ENCODE data around the gene VAV1.
"Not testable (repeated sequence)": the region's sequence is repeated elsewhere in the genome, so short reads cannot be mapped to it uniquely, and the experiment has no call there.

Gene VAV1

GRCh38 chr19:6852001-6852400 lies 79.5 kb downstream of the VAV1 start:
- no peak for DNase-seq (ENCODE audit: low spot score)

- DNase-seq (ENCODE audit: low spot score): no peak
These were observed 81.4 kb downstream of the VAV1 start for GRCh38 chr19:6853868-6854267.

GRCh38 chr19:6854758-6855157 lies 82.2 kb downstream of the VAV1 start:
- DNase-seq (ENCODE audit: low spot score): no peak

GRCh38 chr19:6856749-6857372 lies 84.4 kb downstream of the VAV1 start:
- no peak for DNase-seq (ENCODE audit: low spot score)

GRCh38 chr19:6861683-6862286 lies 89.3 kb downstream of the VAV1 start:
- no peak for DNase-seq (ENCODE audit: low spot score)

GRCh38 chr19:6862673-6863078 lies 90.2 kb downstream of the VAV1 start:
- peak; percentile 89 for DNase-seq (ENCODE audit: low spot score)

GRCh38 chr19:6864325-6864940 lies 91.9 kb downstream of the VAV1 start:
- DNase-seq (ENCODE audit: low spot score): no peak

- no peak for DNase-seq (ENCODE audit: low spot score)
These were observed 93.3 kb downstream of the VAV1 start for GRCh38 chr19:6865849-6866248.

GRCh38 chr19:6866741-6867151 lies 94.2 kb downstream of the VAV1 start:
- no peak for DNase-seq (ENCODE audit: low spot score)

- no peak for DNase-seq (ENCODE audit: low spot score)
These were observed 95.8 kb downstream of the VAV1 start for GRCh38 chr19:6868351-6868750.

GRCh38 chr19:6869151-6869882 lies 96.8 kb downstream of the VAV1 start:
- DNase-seq (ENCODE audit: low spot score): not testable (repeated sequence)

GRCh38 chr19:6873708-6874431 lies 101.4 kb downstream of the VAV1 start:
- no peak for DNase-seq (ENCODE audit: low spot score)

GRCh38 chr19:6875218-6875617 lies 102.7 kb downstream of the VAV1 start:
- no peak for DNase-seq (ENCODE audit: low spot score)

- no peak for DNase-seq (ENCODE audit: low spot score)
These were observed 104.2 kb downstream of the VAV1 start for GRCh38 chr19:6876748-6877147.

GRCh38 chr19:6877766-6878165 lies 105.3 kb downstream of the VAV1 start:
- no peak for DNase-seq (ENCODE audit: low spot score)

GRCh38 chr19:6886277-6886897 lies 113.9 kb downstream of the VAV1 start:
- no peak for DNase-seq (ENCODE audit: low spot score)

GRCh38 chr19:6887316-6887715 lies 114.8 kb downstream of the VAV1 start, which contains the start of gene ADGRE1:
TSS of gene ADGRE1 (plus strand) at chr19:6887579. CDS start at chr19:6887609, 30 bp downstream.
- no peak for DNase-seq (ENCODE audit: low spot score)

- no peak for DNase-seq (ENCODE audit: low spot score)
These were observed 116.5 kb downstream of the VAV1 start for GRCh38 chr19:6888967-6889366.

- DNase-seq (ENCODE audit: low spot score): no peak
These were observed 117.9 kb downstream of the VAV1 start for GRCh38 chr19:6890401-6890913.

- no peak for DNase-seq (ENCODE audit: low spot score)
These were observed 118.4 kb downstream of the VAV1 start for GRCh38 chr19:6890938-6891337.

GRCh38 chr19:6891761-6892385 lies 119.4 kb downstream of the VAV1 start:
- DNase-seq (ENCODE audit: low spot score): no peak
